Measurements from ENCODE around the gene LENG1. TPM values are rescaled to one million over a fixed set of nuclear protein-coding genes. Genes with fewer than 3 reads are reported as not detected.
A peak's percentile ranks its signal among the peaks of the same experiment; 100 is the strongest.

The LENG1 gene
- total and polyA plus RNA-seq, 9 of the 15 experiments (the other 6 are each of a cell fraction or from before 2014, with no cell fraction given), result 0.30 to 10.5 (median 4.7) TPM

- TF ChIP-seq SAP30 (IDR thresholded peaks at IDR 0.05; ENCODE audit: borderline replicate concordance, insufficient read depth, low read depth, low read length, poor library complexity, severe bottlenecking), result no peak
- TF ChIP-seq CLOCK (CRISPR knock-in tag; IDR thresholded peaks at IDR 0.05; ENCODE audit: borderline replicate concordance), result no peak
- no peak for TF ChIP-seq SPI1 (IDR thresholded peaks at IDR 0.05; ENCODE audit: borderline replicate concordance, low read depth, low read length)
- TF ChIP-seq NR3C1 (CRISPR knock-in tag; IDR thresholded peaks at IDR 0.05), result no peak
- peak in 2 of 3 experiments; percentile 22 to 58; a peak in 3 of 6 replicates for TF ChIP-seq CTCF (IDR thresholded peaks at IDR 0.05 in 2 of 3, conservative IDR thresholded peaks at IDR 0.05 in 1 of 3; ENCODE audit: insufficient read depth in 2 of 3, low read depth in 1 of 3, low read length in 3 of 3)
- TF ChIP-seq ZNF445 (CRISPR knock-in tag; IDR thresholded peaks at IDR 0.05; ENCODE audit: low read depth), result no peak
- no peak for TF ChIP-seq PPARD (CRISPR knock-in tag; IDR thresholded peaks at IDR 0.05)
- no peak for TF ChIP-seq SFPQ (IDR thresholded peaks at IDR 0.05; ENCODE audit: low read depth, low read length)
- no peak for TF ChIP-seq SAFB2 (IDR thresholded peaks at IDR 0.05; ENCODE audit: borderline replicate concordance, low read depth, low read length, severe bottlenecking)
- TF ChIP-seq GTF2A2 (tag; IDR thresholded peaks at IDR 0.05), result no peak
- TF ChIP-seq OTX1 (CRISPR knock-in tag; IDR thresholded peaks at IDR 0.05), result no peak
- no peak for TF ChIP-seq HNRNPH1 (optimal IDR thresholded peaks at IDR 0.05; ENCODE audit: low read depth, low read length)
- no peak for TF ChIP-seq ZNF217 (CRISPR knock-in tag; IDR thresholded peaks at IDR 0.05)
- TF ChIP-seq NEUROD1 (IDR thresholded peaks at IDR 0.05; ENCODE audit: borderline replicate concordance, low read depth, low read length, partially characterized antibody), result peak; percentile 14
- no peak for TF ChIP-seq NFIX (CRISPR knock-in tag; IDR thresholded peaks at IDR 0.05; ENCODE audit: low read depth)
- no peak for TF ChIP-seq C11orf30 (IDR thresholded peaks at IDR 0.05; ENCODE audit: low read depth)
- TF ChIP-seq RBM15 (IDR thresholded peaks at IDR 0.05; ENCODE audit: insufficient read depth, low read length), result no peak
- no peak for TF ChIP-seq IRF1 (CRISPR knock-in tag; IDR thresholded peaks at IDR 0.05; ENCODE audit: borderline replicate concordance)
- no peak for TF ChIP-seq TBP (optimal IDR thresholded peaks at IDR 0.05; ENCODE audit: low read depth, low read length)
Observed at GRCh38 chr19:54172471-54173358, 13.2 kb upstream of the LENG1 start, which contains the start of gene TMC4 (continued).

Measured in K562 (cell line).